22Rv1 (cell line): Measurements from ENCODE around the gene TRPC6.
"Not testable (repeated sequence)": the region's sequence is repeated elsewhere in the genome, so short reads cannot be mapped to it uniquely, and the experiment has no call there.

Source experiments
- CTCF ChIP-seq: fragments of 450-650 bp; IDR thresholded peaks from 2 replicates; pipeline ENCODE4 v1.5.1; 2017; ENCODE audit warnings: mild to moderate bottlenecking
- ZFX ChIP-seq: fragments of 450-650 bp; IDR thresholded peaks from 2 replicates; pipeline ENCODE4 v1.6.1; 2017; ENCODE audit warnings: antibody characterized with exemption, borderline replicate concordance

GRCh38 chr11:101438708-101439107, 145.1 kb downstream of the TRPC6 start:
- not testable (repeated sequence) for TF ChIP-seq CTCF, ZFX
